Prostate gland (tissue), 2 donors: ENCODE measurements around the gene MYH9. TPM values are rescaled to one million over a fixed set of nuclear protein-coding genes. Genes with fewer than 3 reads are reported as not detected.

Experiments used
- DNase-seq: peaks from one replicate; pipeline ENCODE4 v3.0.0-alpha.2; 2019; ENCODE audit warnings: low spot score
- H3K27ac ChIP-seq, 2 donors: fragments of 200-600 bp; sonication (generic); 2 replicates each; pipeline ENCODE4 v1.5.1; 2017 to 2019
- H3K27me3 ChIP-seq: fragments of 200-600 bp; sonication (generic); replicated peaks from 2 replicates; pipeline ENCODE4 v1.5.1; 2019; ENCODE audit not compliant: insufficient read depth
- H3K36me3 ChIP-seq, 2 donors: fragments of 200-600 bp; sonication (generic); 1 replicate in 1 of 2; 2 replicates in 1 of 2; pipeline versions ENCODE4 v1.5.1 to v1.8.1; 2017 to 2019
- H3K4me1 ChIP-seq: fragments of 200-600 bp; sonication (generic); replicated peaks from 2 replicates; pipeline ENCODE4 v1.5.1; 2019
- H3K4me3 ChIP-seq, 2 donors: fragments of 200-600 bp; sonication (generic); 2 replicates each; pipeline ENCODE4 v1.5.1; 2017 to 2019
- H3K9me3 ChIP-seq: fragments of 200-600 bp; sonication (generic); 2 replicates; pipeline ENCODE4 v1.5.1; 2017
- POLR2A ChIP-seq: fragments of 450-650 bp; IDR thresholded peaks from one replicate; pipeline ENCODE4 v1.6.1; 2016; ENCODE audit warnings: antibody characterized with exemption, mild to moderate bottlenecking
- POLR2AphosphoS5 ChIP-seq: sonication (generic); formaldehyde crosslinking; IDR thresholded peaks from one replicate; pipeline ENCODE4 v1.6.1; 2017; ENCODE audit warnings: antibody characterized with exemption
- WGBS: methylation state at CpG from one replicate; pipeline ENCODE4 v1.1.5; 2018; 5-methylcytosine and 5-hydroxymethylcytosine counted together
- intact Hi-C: fragments of 100-400 bp; cut with DNase I; formaldehyde crosslinking; loops from one replicate; pipeline ENCODE4 v1.14.2; 2022
- total RNA-seq, 2 donors: library from RNA; depleted of rRNA; stranded (reverse); fragments of >200 nt; gene quantifications; one replicate each; pipeline ENCODE4 v1.1.0, GENCODE V29; 2016
- TF ChIP-seq, protein P1 (sequence below), 4 experiments: fragments of 200-600 bp in 2 of 4; fragments of 450-650 bp in 2 of 4; sonication (generic) in 2 of 4; IDR thresholded peaks; 1 replicate in 3 of 4; 2 replicates in 1 of 4; pipeline ENCODE4 v1.5.1; 2016 to 2019; ENCODE audit warnings: antibody characterized with exemption in 4 of 4, mild to moderate bottlenecking in 2 of 4, moderate library complexity in 2 of 4

Gene MYH9
- total RNA-seq, 2 donors from 2014 or later = 295 to 329 TPM

DNA sequence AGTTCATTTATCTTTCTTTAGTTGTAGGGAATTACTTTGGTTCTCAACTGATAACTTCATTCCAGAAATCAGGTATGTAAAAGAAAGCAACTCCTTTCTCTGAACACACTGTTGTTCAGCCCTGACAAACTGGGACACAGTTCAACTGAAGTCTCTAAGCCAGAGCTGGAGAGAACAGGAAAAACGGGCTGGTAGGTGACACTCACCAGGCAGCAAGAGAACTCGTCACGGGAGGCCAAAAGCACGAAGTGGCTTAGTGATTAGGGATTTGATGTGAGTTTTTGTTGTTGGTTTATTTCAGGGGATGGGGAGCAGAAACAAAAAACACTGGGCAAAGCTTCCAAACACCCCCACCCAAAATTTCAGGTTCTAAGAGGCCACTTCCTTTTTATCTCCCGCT, 54.1 kb downstream of the MYH9 start:
- WGBS = 23% methylated on average over 5 of the region's 5 CpGs
- TF ChIP-seq POLR2AphosphoS5 (peak; percentile 84), POLR2A (no peak)
- TF ChIP-seq, protein P1, sequence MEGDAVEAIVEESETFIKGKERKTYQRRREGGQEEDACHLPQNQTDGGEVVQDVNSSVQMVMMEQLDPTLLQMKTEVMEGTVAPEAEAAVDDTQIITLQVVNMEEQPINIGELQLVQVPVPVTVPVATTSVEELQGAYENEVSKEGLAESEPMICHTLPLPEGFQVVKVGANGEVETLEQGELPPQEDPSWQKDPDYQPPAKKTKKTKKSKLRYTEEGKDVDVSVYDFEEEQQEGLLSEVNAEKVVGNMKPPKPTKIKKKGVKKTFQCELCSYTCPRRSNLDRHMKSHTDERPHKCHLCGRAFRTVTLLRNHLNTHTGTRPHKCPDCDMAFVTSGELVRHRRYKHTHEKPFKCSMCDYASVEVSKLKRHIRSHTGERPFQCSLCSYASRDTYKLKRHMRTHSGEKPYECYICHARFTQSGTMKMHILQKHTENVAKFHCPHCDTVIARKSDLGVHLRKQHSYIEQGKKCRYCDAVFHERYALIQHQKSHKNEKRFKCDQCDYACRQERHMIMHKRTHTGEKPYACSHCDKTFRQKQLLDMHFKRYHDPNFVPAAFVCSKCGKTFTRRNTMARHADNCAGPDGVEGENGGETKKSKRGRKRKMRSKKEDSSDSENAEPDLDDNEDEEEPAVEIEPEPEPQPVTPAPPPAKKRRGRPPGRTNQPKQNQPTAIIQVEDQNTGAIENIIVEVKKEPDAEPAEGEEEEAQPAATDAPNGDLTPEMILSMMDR (IDR thresholded peaks at IDR 0.05) = no peak
- Histone ChIP-seq H3K36me3 (no peaks in the 10 kb centered on the region), H3K27me3 (no peaks in the 10 kb centered on the region), H3K4me1 (peaks cover 87% of the 10 kb centered on the region), H3K9me3 (no peaks in the 10 kb centered on the region), H3K27ac (peak overlapping the region; percentile 94 to 96), H3K4me3 (no peak overlapping the region)
- intact Hi-C loops = loop anchor here (5.0 kb wide), 1 partner anchor 34 kb away; no protein-coding TSS in a partner anchor
- peak; percentile 89 for DNase-seq

DNA sequence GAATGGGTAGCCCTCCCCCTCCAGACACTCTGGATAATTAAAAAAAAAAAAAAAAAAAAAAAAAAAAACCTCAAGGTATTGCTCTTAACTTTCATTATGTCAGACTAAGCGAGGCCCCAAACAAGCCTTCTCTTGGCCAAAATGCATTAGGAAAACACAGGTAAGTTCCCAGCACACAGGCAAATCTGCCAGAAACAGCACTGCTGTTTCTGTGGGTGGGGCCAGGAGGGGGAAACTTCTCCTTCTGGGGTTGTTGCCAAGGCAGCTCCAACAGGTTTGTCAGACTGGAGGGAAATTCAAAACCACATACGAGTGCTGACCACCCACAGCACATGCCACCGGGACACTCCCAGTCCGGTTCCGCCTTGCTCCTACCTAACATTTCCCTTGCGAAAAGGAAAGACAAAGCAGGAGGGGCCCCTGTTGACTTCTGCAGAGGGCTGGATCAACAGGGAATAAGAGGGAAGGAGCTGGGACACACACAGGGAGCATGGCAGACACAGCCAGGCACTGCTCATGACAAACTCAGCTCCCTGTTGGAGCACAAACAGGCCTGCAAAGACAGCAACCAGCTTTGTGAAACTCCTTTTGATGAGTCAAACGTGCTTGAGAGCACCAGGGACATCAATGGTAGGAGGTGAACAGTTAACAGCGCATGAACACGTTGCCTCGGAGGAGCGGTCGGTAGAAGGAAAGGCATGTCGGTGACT, 55.0 kb downstream of the MYH9 start:
- Histone ChIP-seq H3K27me3 (no peaks in the 10 kb centered on the region), H3K36me3 (no peaks in the 10 kb centered on the region), H3K4me1 (peaks cover 95% of the 10 kb centered on the region), H3K27ac (peak overlapping the region; percentile 94 to 96), H3K4me3 (no peak overlapping the region), H3K9me3 (no peaks in the 10 kb centered on the region)
- 13% methylated on average over 13 of the region's 13 CpGs for WGBS
- DNase-seq = peak; percentile 92
- intact Hi-C loops = loop anchor here (5.0 kb wide), 1 partner anchor 35 kb away; no protein-coding TSS in a partner anchor
- TF ChIP-seq POLR2AphosphoS5 = peak; percentile 84
- no peak for TF ChIP-seq POLR2A
- TF ChIP-seq, protein P1 (IDR thresholded peaks at IDR 0.05) = peak in 1 of 4 experiments; percentile 7

DNA sequence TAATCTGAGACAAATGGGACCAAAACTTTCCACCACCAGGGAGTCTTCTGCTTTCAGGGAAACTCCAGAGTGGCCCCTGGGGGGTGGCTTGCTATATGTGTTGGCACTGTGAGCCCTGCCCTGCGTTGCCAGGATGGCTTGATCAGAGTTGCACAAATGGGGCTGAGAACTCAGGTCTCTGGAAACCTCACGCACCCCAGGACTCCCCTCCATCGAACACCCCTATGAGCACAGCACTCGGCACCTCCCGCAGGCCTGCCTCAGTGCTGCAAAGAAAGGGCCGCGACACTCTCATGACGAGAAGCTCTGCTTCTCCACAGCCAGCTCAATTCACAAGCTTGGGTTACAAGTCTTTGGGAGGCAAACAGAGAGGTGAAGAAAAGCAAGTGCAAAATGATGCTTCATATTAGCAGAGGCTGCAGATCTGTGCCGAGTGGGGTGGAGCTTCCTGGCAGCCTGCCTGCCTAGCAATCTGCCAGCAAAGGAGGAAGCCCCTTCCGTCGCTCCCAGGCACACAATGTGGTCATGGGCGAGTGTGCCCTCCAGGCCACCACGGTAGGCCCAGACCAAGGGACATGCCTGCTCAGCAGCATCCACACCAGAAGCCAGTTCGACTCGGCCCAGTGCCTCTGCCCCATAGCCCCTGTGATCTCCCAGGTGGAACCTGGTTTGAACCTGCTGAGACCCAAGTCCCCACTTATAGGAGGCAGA, 55.7 kb downstream of the MYH9 start:
- TF ChIP-seq, protein P1 (IDR thresholded peaks at IDR 0.05) = no peak
- TF ChIP-seq POLR2A = no peak
- H3K9me3 ChIP-seq = no peaks in the 10 kb centered on the region
- H3K36me3 ChIP-seq = no peaks in the 10 kb centered on the region
- DNase-seq = peak; percentile 71
- H3K4me1 ChIP-seq = peaks cover 96% of the 10 kb centered on the region
- H3K4me3 ChIP-seq = no peak overlapping the region
- 10% methylated on average over 15 of the region's 15 CpGs for WGBS
- peak overlapping the region; percentile 94 to 96 for H3K27ac ChIP-seq
- intact Hi-C loops = loop anchor here (5.0 kb wide), 1 partner anchor 35 kb away; no protein-coding TSS in a partner anchor
- no peaks in the 10 kb centered on the region for H3K27me3 ChIP-seq

DNA sequence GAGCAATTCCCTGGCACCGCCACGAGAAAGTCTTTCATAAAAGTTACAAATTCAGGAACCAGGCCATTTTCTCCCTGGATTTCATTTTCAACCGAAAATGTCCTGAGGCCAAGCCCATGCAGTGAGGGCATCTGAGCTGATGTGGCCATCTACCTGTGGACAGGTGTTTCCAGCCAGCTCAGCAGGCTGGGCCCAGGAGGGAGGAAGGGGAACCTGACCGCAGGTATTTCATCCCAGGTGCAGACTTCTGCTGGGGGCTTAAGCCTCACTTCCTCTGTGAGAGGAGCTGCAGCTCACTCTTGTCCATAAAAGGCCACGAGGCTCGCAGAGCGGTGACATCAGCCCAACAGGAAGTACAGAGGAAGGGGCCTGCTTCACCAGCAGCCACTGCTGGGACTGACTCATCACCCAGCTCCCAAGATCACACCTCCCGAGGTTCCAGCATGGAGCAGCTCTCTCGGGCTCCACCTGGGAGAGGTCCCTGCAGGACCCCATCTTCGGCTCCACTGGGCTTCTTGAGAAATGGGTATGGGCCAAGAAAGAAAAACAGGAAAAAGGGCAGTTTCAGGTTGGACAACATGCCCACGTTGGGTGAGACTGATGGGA, 56.4 kb downstream of the MYH9 start:
- DNase-seq = peak; percentile 80
- TF ChIP-seq, protein P1 (IDR thresholded peaks at IDR 0.05) = no peak
- TF ChIP-seq POLR2AphosphoS5 (peak; percentile 84), POLR2A (peak; percentile 53)

More for the DNA sequence above, 56.4 kb downstream of the MYH9 start:
- Histone ChIP-seq H3K4me1 (peaks cover 97% of the 10 kb centered on the region), H3K36me3 (peaks cover 0 to 4% of the 10 kb centered on the region in 2 donors), H3K27ac (peak overlapping the region; percentile 94 to 96), H3K4me3 (no peak overlapping the region), H3K27me3 (no peaks in the 10 kb centered on the region), H3K9me3 (no peaks in the 10 kb centered on the region)
- intact Hi-C loops = loop anchor here (5.0 kb wide), 1 partner anchor 36 kb away; no protein-coding TSS in a partner anchor
- WGBS = 13% methylated on average over 11 of the region's 11 CpGs
